HEK293 (cell line): Measurements from ENCODE around the gene TMEM203.
A peak's percentile ranks its signal among the peaks of the same experiment; 100 is the strongest.

ENCODE experiments used
- GLIS1 ChIP-seq: fragments of 450-650 bp; formaldehyde crosslinking; IDR thresholded peaks from 2 replicates; pipeline ENCODE4 v1.5.1; 2016; ENCODE audit warnings: missing biosample characterization, missing genetic modification characterization
- GLIS2 ChIP-seq: fragments of 450-650 bp; formaldehyde crosslinking; IDR thresholded peaks from 2 replicates; pipeline ENCODE4 v1.5.1; 2016; ENCODE audit warnings: missing biosample characterization, missing genetic modification characterization
- HOXC10 ChIP-seq: sonication (generic); formaldehyde crosslinking; IDR thresholded peaks from 2 replicates; pipeline ENCODE4 v1.8.1; 2023; ENCODE audit warnings: mild to moderate bottlenecking, missing genetic modification reagents
- MYNN ChIP-seq: fragments of 450-650 bp; formaldehyde crosslinking; IDR thresholded peaks from 2 replicates; pipeline ENCODE4 v1.5.1; 2016; ENCODE audit warnings: missing biosample characterization, missing genetic modification characterization, borderline replicate concordance
- PATZ1 ChIP-seq: fragments of 450-650 bp; formaldehyde crosslinking; IDR thresholded peaks from 2 replicates; pipeline ENCODE4 v1.5.1; 2016; ENCODE audit warnings: missing biosample characterization, missing genetic modification characterization
- SP2 ChIP-seq: fragments of 450-650 bp; formaldehyde crosslinking; IDR thresholded peaks from 2 replicates; pipeline ENCODE4 v1.5.1; 2016; ENCODE audit warnings: missing biosample characterization, missing genetic modification characterization
- TCF7L2 ChIP-seq: IDR thresholded peaks from 2 replicates; pipeline ENCODE4 v1.6.1; 2011; ENCODE audit warnings: low read depth, mild to moderate bottlenecking, inconsistent platforms, low read length, moderate library complexity, borderline replicate concordance
- ZBTB6 ChIP-seq: fragments of 450-650 bp; formaldehyde crosslinking; IDR thresholded peaks from 2 replicates; pipeline ENCODE4 v1.5.1; 2017; ENCODE audit warnings: missing biosample characterization, missing genetic modification characterization
- ZNF341 ChIP-seq: fragments of 450-650 bp; formaldehyde crosslinking; IDR thresholded peaks from 2 replicates; pipeline ENCODE4; 2016; ENCODE audit warnings: low read depth, missing biosample characterization, missing genetic modification characterization
- ZNF426 ChIP-seq: fragments of 450-650 bp; formaldehyde crosslinking; IDR thresholded peaks from 2 replicates; pipeline ENCODE4 v1.5.1; 2017; ENCODE audit warnings: missing biosample characterization, missing genetic modification characterization, mild to moderate bottlenecking, inconsistent platforms, moderate library complexity
- ZNF449 ChIP-seq: fragments of 450-650 bp; formaldehyde crosslinking; IDR thresholded peaks from 2 replicates; pipeline ENCODE4 v1.5.1; 2017; ENCODE audit warnings: missing biosample characterization, mild to moderate bottlenecking, missing genetic modification characterization, moderate library complexity
- ZNF473 ChIP-seq: fragments of 450-650 bp; formaldehyde crosslinking; IDR thresholded peaks from 2 replicates; pipeline ENCODE4 v1.5.1; 2017; ENCODE audit warnings: missing biosample characterization, missing genetic modification characterization
- ZNF48 ChIP-seq: fragments of 450-650 bp; formaldehyde crosslinking; IDR thresholded peaks from 2 replicates; pipeline ENCODE4 v1.5.1; 2016; ENCODE audit warnings: missing biosample characterization, missing genetic modification characterization
- ZNF529 ChIP-seq: fragments of 450-650 bp; formaldehyde crosslinking; IDR thresholded peaks from 2 replicates; pipeline ENCODE4 v1.5.1; 2017; ENCODE audit warnings: missing genetic modification characterization, missing biosample characterization; ENCODE audit not compliant: insufficient replicate concordance
- ZNF549 ChIP-seq: fragments of 450-650 bp; IDR thresholded peaks from 2 replicates; pipeline ENCODE4 v1.5.1; 2018; ENCODE audit warnings: missing biosample characterization, missing genetic modification characterization, mild to moderate bottlenecking, inconsistent platforms, moderate library complexity
- ZNF654 ChIP-seq: fragments of 450-650 bp; formaldehyde crosslinking; IDR thresholded peaks from 2 replicates; pipeline ENCODE4 v1.5.1; 2016; ENCODE audit warnings: low read depth, missing biosample characterization, missing genetic modification characterization
- TF ChIP-seq, protein P1 (sequence below): fragments of 450-650 bp; formaldehyde crosslinking; IDR thresholded peaks from 2 replicates; pipeline ENCODE4 v1.5.1; 2016; ENCODE audit warnings: missing biosample characterization, missing genetic modification characterization, borderline replicate concordance
- TF ChIP-seq, protein P2 (sequence below): fragments of 450-650 bp; formaldehyde crosslinking; optimal IDR thresholded peaks from 2 replicates; pipeline ENCODE3; 2016; ENCODE audit warnings: missing biosample characterization, mild to moderate bottlenecking, missing genetic modification characterization
- TF ChIP-seq, protein P3 (sequence below): fragments of 450-650 bp; formaldehyde crosslinking; IDR thresholded peaks from 2 replicates; pipeline ENCODE4 v1.5.1; 2016; ENCODE audit warnings: missing biosample characterization, missing genetic modification characterization
- TF ChIP-seq, protein P4 (sequence below): fragments of 450-650 bp; formaldehyde crosslinking; IDR thresholded peaks from 2 replicates; pipeline ENCODE4 v1.5.1; 2017; ENCODE audit warnings: missing biosample characterization, missing genetic modification characterization

Gene TMEM203

GRCh38 chr9:137223078-137223970 lies 17.9 kb upstream of the TMEM203 start (continued):
- TF ChIP-seq MYNN (tag by site-specific recombination): no peak
- TF ChIP-seq SP2 (tag by site-specific recombination): peak; percentile 90
- peak; percentile 95 for TF ChIP-seq PATZ1 (tag by site-specific recombination)
- no peak; the same call in 1 of the 2 replicates for TF ChIP-seq GLIS1 (tag by site-specific recombination)
- no peak for TF ChIP-seq ZNF473 (tag by site-specific recombination)
- TF ChIP-seq, protein P1, sequence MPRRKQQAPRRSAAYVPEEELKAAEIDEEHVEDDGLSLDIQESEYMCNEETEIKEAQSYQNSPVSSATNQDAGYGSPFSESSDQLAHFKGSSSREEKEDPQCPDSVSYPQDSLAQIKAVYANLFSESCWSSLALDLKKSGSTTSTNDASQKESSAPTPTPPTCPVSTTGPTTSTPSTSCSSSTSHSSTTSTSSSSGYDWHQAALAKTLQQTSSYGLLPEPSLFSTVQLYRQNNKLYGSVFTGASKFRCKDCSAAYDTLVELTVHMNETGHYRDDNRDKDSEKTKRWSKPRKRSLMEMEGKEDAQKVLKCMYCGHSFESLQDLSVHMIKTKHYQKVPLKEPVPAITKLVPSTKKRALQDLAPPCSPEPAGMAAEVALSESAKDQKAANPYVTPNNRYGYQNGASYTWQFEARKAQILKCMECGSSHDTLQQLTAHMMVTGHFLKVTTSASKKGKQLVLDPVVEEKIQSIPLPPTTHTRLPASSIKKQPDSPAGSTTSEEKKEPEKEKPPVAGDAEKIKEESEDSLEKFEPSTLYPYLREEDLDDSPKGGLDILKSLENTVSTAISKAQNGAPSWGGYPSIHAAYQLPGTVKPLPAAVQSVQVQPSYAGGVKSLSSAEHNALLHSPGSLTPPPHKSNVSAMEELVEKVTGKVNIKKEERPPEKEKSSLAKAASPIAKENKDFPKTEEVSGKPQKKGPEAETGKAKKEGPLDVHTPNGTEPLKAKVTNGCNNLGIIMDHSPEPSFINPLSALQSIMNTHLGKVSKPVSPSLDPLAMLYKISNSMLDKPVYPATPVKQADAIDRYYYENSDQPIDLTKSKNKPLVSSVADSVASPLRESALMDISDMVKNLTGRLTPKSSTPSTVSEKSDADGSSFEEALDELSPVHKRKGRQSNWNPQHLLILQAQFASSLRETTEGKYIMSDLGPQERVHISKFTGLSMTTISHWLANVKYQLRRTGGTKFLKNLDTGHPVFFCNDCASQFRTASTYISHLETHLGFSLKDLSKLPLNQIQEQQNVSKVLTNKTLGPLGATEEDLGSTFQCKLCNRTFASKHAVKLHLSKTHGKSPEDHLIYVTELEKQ: no peak
- no peak for TF ChIP-seq TCF7L2
- no peak for TF ChIP-seq ZNF426 (tag by site-specific recombination)
- no peak for TF ChIP-seq ZBTB6 (tag by site-specific recombination)
- TF ChIP-seq ZNF654 (tag by site-specific recombination): no peak
- TF ChIP-seq ZNF449 (tag by site-specific recombination): no peak
- TF ChIP-seq, protein P2, sequence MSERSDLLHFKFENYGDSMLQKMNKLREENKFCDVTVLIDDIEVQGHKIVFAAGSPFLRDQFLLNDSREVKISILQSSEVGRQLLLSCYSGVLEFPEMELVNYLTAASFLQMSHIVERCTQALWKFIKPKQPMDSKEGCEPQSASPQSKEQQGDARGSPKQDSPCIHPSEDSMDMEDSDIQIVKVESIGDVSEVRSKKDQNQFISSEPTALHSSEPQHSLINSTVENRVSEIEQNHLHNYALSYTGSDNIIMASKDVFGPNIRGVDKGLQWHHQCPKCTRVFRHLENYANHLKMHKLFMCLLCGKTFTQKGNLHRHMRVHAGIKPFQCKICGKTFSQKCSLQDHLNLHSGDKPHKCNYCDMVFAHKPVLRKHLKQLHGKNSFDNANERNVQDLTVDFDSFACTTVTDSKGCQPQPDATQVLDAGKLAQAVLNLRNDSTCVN (tag by site-specific recombination): peak; percentile 33
- no peak for TF ChIP-seq ZNF529 (tag by site-specific recombination)
- no peak for TF ChIP-seq ZNF48
- no peak for TF ChIP-seq HOXC10 (CRISPR knock-in tag)
- no peak for TF ChIP-seq ZNF549 (tag by site-specific recombination)
- TF ChIP-seq, protein P3, sequence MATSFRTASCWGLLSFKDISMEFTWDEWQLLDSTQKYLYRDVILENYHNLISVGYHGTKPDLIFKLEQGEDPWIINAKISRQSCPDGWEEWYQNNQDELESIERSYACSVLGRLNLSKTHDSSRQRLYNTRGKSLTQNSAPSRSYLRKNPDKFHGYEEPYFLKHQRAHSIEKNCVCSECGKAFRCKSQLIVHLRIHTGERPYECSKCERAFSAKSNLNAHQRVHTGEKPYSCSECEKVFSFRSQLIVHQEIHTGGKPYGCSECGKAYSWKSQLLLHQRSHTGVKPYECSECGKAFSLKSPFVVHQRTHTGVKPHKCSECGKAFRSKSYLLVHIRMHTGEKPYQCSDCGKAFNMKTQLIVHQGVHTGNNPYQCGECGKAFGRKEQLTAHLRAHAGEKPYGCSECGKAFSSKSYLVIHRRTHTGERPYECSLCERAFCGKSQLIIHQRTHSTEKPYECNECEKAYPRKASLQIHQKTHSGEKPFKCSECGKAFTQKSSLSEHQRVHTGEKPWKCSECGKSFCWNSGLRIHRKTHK (tag by site-specific recombination): no peak
- TF ChIP-seq ZNF341: no peak
- TF ChIP-seq GLIS2: peak; percentile 90; the same call in 1 of the 2 replicates
- TF ChIP-seq, protein P4, sequence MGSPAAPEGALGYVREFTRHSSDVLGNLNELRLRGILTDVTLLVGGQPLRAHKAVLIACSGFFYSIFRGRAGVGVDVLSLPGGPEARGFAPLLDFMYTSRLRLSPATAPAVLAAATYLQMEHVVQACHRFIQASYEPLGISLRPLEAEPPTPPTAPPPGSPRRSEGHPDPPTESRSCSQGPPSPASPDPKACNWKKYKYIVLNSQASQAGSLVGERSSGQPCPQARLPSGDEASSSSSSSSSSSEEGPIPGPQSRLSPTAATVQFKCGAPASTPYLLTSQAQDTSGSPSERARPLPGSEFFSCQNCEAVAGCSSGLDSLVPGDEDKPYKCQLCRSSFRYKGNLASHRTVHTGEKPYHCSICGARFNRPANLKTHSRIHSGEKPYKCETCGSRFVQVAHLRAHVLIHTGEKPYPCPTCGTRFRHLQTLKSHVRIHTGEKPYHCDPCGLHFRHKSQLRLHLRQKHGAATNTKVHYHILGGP: no peak
